ENCODE data around the gene TLR1.
A peak's percentile ranks its signal among the peaks of the same experiment; 100 is the strongest.

The TLR1 gene

GRCh38 chr4:38759113-38759789 lies 45.3 kb downstream of the TLR1 start:
- Histone ChIP-seq H3K4me3 (ENCODE audit: low read depth, low read length) (no peak overlapping the region), H3K36me3 (ENCODE audit: insufficient read depth, low read length) (no peaks in the 10 kb centered on the region), H3K27me3 (ENCODE audit: insufficient read depth, low read length) (no peaks in the 10 kb centered on the region), H3K4me1 (ENCODE audit: control insufficient read depth, insufficient read depth, low read length, unreplicated experiment) (no peaks in the 10 kb centered on the region), H3K27ac (ENCODE audit: low read depth, low read length) (no peak overlapping the region), H2AFZ (ENCODE audit: low read length, unreplicated experiment) (peak overlapping the region; percentile 33), H3K79me2 (ENCODE audit: control insufficient read depth, insufficient read depth, low read length, unreplicated experiment) (no peaks in the 10 kb centered on the region)

- no peaks in the 10 kb centered on the region for H3K27me3 ChIP-seq (ENCODE audit: insufficient read depth, low read length)
- H3K27ac ChIP-seq (ENCODE audit: low read depth, low read length): no peak overlapping the region
- H3K36me3 ChIP-seq (ENCODE audit: insufficient read depth, low read length): no peaks in the 10 kb centered on the region
- peaks cover 5% of the 10 kb centered on the region for H3K4me1 ChIP-seq (ENCODE audit: control insufficient read depth, insufficient read depth, low read length, unreplicated experiment)
- no peak overlapping the region for H2AFZ ChIP-seq (ENCODE audit: low read length, unreplicated experiment)
- no peak overlapping the region for H3K4me3 ChIP-seq (ENCODE audit: low read depth, low read length)
- H3K79me2 ChIP-seq (ENCODE audit: control insufficient read depth, insufficient read depth, low read length, unreplicated experiment): no peaks in the 10 kb centered on the region
Measured at GRCh38 chr4:38757945-38758600, 46.5 kb downstream of the TLR1 start.

- Histone ChIP-seq H3K79me2 (ENCODE audit: control insufficient read depth, insufficient read depth, low read length, unreplicated experiment) (no peaks in the 10 kb centered on the region), H3K36me3 (ENCODE audit: insufficient read depth, low read length) (no peaks in the 10 kb centered on the region), H2AFZ (ENCODE audit: low read length, unreplicated experiment) (peak overlapping the region; percentile 78), H3K4me1 (ENCODE audit: control insufficient read depth, insufficient read depth, low read length, unreplicated experiment) (peaks cover 17% of the 10 kb centered on the region), H3K27me3 (ENCODE audit: insufficient read depth, low read length) (no peaks in the 10 kb centered on the region), H3K4me3 (ENCODE audit: low read depth, low read length) (peak overlapping the region; percentile 56), H3K27ac (ENCODE audit: low read depth, low read length) (peak overlapping the region; percentile 84)
Measured at GRCh38 chr4:38752941-38753806, 51.4 kb downstream of the TLR1 start.

- Histone ChIP-seq H3K36me3 (ENCODE audit: insufficient read depth, low read length) (no peaks in the 10 kb centered on the region), H3K4me3 (ENCODE audit: low read depth, low read length) (peak overlapping the region; percentile 56), H2AFZ (ENCODE audit: low read length, unreplicated experiment) (peak overlapping the region; percentile 78), H3K27me3 (ENCODE audit: insufficient read depth, low read length) (no peaks in the 10 kb centered on the region), H3K27ac (ENCODE audit: low read depth, low read length) (peak overlapping the region; percentile 84), H3K79me2 (ENCODE audit: control insufficient read depth, insufficient read depth, low read length, unreplicated experiment) (no peaks in the 10 kb centered on the region), H3K4me1 (ENCODE audit: control insufficient read depth, insufficient read depth, low read length, unreplicated experiment) (peaks cover 17% of the 10 kb centered on the region)
Measured at GRCh38 chr4:38752372-38752940, 52.1 kb downstream of the TLR1 start.

DNA sequence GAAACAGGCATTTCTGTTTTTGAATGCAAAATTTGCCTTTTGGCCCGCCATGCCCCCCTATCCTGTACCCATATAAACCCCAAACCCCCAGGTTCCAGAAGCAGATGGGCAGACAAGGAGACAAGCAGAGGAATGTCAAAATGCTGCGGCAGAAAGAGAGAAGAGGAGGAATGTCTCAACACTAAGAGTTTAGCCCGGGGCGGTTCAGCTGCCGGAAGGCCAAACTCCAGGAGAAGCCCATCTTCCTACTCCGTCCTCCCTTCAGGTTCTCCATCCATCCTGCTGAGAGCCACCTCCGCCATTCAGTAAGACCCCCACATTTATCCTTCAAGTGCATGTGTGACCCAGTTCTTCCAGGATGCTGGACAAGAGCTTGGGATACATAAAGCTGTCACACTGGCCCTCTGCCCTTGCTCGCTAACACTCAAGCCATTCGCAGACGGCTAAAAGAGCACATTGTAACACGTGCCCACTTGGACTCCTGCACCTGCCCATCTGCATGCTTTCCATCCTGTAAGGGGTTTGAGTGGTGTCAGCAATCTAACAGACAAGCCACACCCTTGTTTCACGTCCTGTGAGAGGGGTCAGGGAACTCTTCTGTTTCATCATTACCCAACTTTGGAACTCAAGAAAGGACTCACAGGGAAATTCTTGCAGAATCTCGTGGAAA lies 53.1 kb downstream of the TLR1 start:
- Histone ChIP-seq H3K4me1 (ENCODE audit: control insufficient read depth, insufficient read depth, low read length, unreplicated experiment) (peaks cover 17% of the 10 kb centered on the region), H3K27me3 (ENCODE audit: insufficient read depth, low read length) (no peaks in the 10 kb centered on the region), H2AFZ (ENCODE audit: low read length, unreplicated experiment) (peak overlapping the region; percentile 78), H3K79me2 (ENCODE audit: control insufficient read depth, insufficient read depth, low read length, unreplicated experiment) (no peaks in the 10 kb centered on the region), H3K4me3 (ENCODE audit: low read depth, low read length) (no peak overlapping the region; the same call in 1 of the 2 replicates), H3K36me3 (ENCODE audit: insufficient read depth, low read length) (no peaks in the 10 kb centered on the region), H3K27ac (ENCODE audit: low read depth, low read length) (peak overlapping the region; percentile 84)

DNA sequence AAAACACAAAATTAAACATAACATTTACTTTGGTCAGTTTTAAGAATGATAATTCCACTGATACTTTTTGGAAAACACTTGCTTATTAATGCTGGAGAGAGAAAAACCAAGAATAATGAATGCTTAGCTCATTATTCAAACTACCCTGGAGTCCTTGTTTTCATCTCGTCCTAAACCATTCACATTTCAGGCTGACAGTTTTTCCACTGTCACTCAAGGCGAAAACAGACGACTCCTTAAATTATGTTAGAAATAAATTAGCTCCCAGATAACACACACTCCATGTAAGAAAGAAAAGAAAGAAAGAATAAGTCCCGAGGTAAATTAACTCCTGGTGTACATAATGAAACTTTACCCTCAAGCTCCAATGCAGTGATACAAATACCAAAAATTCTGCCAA lies 55.3 kb downstream of the TLR1 start:
- no peaks in the 10 kb centered on the region for H3K79me2 ChIP-seq (ENCODE audit: control insufficient read depth, insufficient read depth, low read length, unreplicated experiment)
- no peak overlapping the region for H3K27ac ChIP-seq (ENCODE audit: low read depth, low read length)
- H3K36me3 ChIP-seq (ENCODE audit: insufficient read depth, low read length): no peaks in the 10 kb centered on the region

GRCh38 chr4:38747629-38748028 lies 57.0 kb downstream of the TLR1 start:
- H3K27ac ChIP-seq (ENCODE audit: low read depth, low read length): no peak overlapping the region
- H3K36me3 ChIP-seq (ENCODE audit: insufficient read depth, low read length): no peaks in the 10 kb centered on the region
- no peaks in the 10 kb centered on the region for H3K27me3 ChIP-seq (ENCODE audit: insufficient read depth, low read length)
- peaks cover 16% of the 10 kb centered on the region for H3K4me1 ChIP-seq (ENCODE audit: control insufficient read depth, insufficient read depth, low read length, unreplicated experiment)
- H3K79me2 ChIP-seq (ENCODE audit: control insufficient read depth, insufficient read depth, low read length, unreplicated experiment): no peaks in the 10 kb centered on the region
- no peak overlapping the region for H2AFZ ChIP-seq (ENCODE audit: low read length, unreplicated experiment)
- no peak overlapping the region for H3K4me3 ChIP-seq (ENCODE audit: low read depth, low read length)

More for the DNA sequence above, 55.3 kb downstream of the TLR1 start:
- no peaks in the 10 kb centered on the region for H3K27me3 ChIP-seq (ENCODE audit: insufficient read depth, low read length)
- no peak overlapping the region for H2AFZ ChIP-seq (ENCODE audit: low read length, unreplicated experiment)
- peaks cover 17% of the 10 kb centered on the region for H3K4me1 ChIP-seq (ENCODE audit: control insufficient read depth, insufficient read depth, low read length, unreplicated experiment)
- no peak overlapping the region for H3K4me3 ChIP-seq (ENCODE audit: low read depth, low read length)
